NCI-H524 treated with DMSO at 0.1 percent for 48 hours (cell line): ENCODE data around the gene PRELID3B.
"Not testable (repeated sequence)": the region's sequence is repeated elsewhere in the genome, so short reads cannot be mapped to it uniquely, and the experiment has no call there.

Experiments
- DNase-seq: peaks from one replicate; lab custom pipeline; 2025; lab: John Stamatoyannopoulos, UW

Gene PRELID3B

DNA sequence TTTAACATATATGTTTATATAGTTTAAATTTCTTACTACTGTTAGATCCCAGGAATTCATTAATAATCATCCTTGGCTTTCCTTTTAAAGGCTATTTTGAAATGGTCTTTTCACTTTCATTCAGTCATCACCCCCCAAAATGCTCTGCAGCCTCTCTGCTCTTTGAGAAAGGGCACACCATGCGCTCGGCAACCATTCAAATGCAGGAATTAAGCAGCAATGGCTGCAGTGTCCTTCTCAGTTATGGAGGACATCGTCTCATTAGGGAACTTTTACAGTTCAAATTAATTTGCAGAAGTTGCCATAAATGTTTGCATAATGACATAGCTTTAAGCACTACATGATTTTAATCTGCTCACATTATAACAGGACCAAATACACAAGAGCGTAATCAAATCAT, 17.1 kb downstream of the PRELID3B start:
- no peak for DNase-seq

DNA sequence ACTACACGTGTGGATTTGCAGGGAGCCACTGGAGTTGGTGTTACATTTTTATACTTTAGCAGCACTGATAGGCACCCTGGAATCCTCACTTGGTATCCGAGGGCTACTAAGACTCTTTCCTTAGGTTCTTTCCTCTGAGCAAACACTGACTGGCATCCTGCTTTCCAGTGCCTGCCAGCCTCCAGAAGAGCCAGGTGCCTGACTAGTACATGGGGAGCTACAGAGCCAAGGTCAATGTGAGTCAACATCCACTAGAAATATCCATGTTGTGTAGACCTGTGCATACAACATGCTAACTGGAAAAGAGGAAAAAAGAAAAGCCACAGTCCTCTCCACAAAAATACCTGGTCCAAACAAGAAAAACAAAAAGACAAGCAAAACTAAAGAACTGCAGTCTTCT, 17.5 kb downstream of the PRELID3B start:
- no peak for DNase-seq

DNA sequence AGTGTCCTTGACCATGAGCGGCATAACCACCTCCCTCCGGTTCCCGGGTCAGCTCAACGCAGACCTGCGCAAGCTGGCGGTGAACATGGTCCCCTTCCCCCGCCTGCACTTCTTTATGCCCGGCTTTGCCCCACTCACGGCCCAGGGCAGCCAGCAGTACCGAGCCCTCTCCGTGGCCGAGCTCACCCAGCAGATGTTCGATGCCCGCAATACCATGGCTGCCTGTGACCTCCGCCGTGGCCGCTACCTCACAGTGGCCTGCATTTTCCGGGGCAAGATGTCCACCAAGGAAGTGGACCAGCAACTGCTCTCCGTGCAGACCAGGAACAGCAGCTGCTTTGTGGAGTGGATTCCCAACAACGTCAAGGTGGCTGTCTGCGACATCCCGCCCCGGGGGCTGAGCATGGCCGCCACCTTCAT, 18.5 kb downstream of the PRELID3B start:
- no peak for DNase-seq

DNA sequence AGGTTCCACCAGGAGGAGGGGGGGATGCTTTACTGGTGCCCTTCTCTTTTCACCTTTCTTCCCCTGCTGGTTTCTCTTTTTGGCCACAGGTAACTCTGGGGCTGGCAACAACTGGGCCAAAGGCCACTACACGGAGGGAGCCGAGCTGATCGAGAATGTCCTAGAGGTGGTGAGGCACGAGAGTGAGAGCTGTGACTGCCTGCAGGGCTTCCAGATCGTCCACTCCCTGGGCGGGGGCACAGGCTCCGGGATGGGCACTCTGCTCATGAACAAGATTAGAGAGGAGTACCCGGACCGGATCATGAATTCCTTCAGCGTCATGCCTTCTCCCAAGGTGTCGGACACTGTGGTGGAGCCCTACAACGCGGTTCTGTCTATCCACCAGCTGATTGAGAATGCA, 19.0 kb downstream of the PRELID3B start:
- DNase-seq = no peak

DNA sequence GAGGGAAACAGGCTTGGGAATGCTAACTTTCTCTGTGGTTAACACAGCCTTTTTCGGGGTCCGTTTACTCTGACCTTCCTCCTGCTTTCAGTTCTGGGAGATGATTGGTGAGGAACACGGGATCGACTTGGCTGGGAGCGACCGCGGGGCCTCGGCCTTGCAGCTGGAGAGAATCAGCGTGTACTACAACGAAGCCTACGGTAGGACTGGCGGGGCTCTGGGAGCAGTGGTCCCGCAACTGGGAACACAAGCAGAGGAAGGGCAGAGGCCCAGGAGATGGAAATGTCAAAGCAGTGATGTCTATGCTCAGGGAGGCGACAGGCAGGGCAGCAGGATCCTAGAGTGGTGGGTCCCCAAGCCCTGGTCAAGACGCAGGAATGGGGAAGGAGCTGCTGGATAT, 19.8 kb downstream of the PRELID3B start:
- DNase-seq = no peak

DNA sequence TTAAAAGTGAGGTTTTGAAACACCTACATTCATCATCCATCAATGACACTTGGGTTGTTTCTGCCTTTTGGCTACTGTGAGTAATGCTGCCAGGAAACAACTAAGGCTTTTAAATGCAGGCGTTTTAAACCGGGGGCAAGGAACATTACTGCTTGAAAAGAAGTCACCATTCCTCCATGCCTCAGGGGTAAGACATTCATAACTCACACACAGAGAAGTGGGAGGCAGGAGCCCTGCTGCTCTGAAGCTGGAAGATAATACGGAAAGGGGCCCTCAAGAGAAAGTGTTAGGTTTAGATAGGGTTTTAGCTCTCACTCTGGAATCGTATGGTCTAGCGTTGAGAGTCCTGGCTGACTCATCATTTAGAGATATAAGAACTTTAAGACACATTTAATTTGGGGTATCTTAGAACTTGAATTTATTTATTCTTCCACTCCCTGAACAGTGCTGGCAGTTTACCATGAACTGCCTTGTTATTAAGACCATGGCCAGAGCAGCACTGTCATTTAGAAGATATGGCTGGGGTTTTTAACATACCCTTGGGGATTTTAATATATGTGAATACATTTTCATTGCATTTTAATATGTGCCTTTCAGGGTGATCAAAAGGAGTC, 21.5 kb downstream of the PRELID3B start:
- DNase-seq = no peak

DNA sequence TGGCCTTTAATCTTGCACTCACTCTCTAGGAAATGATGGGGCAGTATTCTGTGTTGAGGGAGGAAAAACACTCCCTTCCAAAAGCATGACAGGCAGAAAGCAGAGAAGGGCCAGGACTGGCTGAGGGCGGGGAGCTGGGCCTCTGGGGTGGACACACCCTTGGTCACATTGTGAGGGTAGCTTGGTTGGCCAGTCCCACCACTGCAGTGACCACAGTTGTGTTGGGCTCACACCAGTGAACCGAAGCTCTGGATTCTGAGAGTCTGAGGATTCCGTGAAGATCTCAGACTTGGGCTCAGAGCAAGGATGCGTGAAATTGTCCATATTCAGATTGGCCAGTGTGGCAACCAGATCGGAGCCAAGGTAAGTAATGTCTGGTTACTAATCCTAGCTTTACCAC, 23.4 kb downstream of the PRELID3B start, which contains the start of gene TUBB1:
Gene TUBB1, plus strand, starts transcription at position 213 of the 400 bp plus-strand sequence. Its CDS starts 94 bp downstream, at position 307.
- DNase-seq = no peak

DNA sequence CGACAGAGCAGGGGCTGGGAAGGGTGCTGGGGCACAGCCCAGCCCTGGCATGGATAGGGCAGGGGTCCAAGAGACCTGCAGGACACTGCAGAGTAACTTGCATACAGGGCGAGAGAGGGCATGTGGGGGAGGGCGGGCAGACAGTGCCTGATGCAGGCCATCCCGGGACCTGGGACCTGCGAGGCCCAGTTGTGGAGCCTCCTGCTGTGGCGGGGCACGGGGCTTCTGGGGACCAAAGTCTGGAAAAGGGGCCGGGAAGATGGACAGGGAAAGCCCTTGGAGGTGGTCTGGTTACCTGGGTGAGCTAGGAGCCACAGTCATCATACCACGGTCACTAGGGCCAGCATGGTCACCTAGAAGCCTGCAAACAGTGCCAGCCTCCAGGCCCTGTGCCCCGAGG, 23.8 kb downstream of the PRELID3B start:
- no peak for DNase-seq

DNA sequence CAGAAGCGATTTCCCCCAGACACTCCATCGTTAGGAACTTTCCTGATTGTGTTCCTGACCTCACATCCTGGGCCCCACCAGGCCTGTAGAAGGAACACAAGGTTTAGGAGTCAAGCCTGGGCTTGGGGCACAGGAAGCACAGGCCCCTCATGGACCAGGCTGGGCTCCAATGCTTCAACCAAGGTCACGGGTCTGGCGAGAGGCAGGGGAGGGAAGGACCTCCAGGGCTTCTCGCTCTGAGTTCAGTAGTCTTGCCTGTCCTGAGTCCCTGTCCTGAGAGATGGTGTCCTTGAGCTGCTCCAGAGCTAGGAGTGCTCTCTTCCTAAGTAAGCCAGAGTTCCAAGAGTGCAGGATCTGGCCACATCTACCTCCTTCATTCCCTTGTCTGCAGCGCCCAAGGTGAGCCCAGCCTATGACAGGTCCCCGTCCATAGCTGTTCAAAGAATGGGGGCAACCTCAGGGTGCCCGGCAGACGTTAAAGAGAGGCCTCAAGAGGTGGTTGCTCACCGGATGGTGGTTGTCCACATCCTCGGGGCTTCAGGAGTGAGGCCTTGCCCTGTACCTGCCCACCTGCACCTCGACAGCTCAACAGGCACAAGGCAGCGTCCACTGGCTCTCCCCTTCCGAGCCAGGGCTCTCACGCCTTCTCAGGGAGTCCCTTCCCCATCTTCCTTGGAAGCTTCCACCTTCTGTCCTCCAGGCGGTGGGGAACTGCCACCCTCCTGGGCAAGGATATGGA, 24.9 kb downstream of the PRELID3B start:
- no peak for DNase-seq

DNA sequence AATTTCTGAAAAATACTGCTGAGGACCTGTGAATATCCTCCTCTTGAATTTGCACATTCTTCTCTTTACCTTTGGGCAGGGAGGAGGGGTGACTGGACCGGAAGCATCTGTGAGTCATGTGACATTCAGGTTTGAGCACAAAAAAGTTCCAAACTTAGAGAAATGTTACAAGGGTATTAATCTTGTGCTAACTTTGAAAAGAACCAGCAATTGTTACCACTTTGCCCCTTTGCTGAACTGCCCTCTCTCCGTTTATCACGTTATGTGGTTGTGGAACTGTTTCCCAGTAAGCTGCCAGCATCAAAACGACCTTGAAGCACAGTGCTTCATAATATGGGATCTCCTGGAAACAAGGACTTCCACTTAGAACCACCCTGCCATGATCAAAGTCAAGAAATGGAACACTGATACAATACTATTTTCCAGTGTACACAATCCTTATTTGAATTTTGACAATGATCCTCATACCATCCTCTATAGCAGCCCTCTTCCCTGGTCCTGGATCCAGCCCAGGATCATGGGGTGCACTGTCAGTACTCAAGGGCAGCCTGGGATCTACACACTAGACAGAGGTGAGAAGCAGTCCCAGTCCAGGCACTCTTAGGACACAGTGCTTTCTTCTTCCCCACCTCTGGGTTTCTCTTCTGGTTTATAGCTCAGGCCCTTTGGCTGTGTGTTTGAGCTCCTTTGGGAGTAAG, 25.6 kb downstream of the PRELID3B start:
- no peak for DNase-seq

DNA sequence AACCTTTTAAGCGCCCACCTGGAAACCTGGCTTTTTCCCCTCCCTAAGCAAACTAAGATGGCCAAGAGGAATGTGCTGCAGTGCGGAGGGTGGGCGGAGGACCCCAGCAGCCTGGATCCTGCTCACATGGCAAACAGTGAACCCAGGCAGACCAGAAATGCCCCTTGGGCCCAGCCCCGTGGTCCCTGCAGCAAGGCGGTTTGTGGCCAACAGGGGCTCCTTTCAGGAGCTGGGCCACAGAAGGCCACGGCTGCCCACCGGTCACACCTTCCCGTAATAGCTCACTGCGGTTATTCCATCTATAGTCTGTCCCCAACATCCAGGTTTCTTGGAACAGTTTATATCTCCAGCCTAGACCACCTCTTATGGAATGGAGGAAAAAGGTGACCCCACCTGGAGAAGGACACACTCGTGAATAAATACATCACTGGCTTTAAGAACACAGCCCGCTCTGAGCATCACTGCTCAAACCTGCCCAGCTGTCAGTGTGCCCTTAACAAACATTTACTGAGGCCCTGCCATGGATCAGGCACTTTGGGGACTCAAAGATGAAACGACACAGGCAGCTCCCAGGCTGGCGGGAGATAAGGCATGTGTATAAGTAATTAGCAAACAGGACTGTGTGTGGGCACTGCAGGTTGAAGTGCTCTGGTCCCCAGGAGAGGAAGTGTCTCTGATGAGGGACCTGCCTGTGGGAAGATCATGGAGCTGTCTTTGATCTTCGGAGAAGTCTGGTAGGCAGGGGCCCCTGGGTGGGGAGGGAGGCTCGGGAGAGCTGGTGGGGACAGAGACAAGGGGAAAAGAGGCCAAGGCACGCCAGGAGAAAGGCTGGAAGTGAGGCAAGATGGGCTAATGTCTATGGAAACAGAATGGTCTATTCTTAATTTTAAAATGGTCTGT, 26.5 kb downstream of the PRELID3B start:
- no peak for DNase-seq

DNA sequence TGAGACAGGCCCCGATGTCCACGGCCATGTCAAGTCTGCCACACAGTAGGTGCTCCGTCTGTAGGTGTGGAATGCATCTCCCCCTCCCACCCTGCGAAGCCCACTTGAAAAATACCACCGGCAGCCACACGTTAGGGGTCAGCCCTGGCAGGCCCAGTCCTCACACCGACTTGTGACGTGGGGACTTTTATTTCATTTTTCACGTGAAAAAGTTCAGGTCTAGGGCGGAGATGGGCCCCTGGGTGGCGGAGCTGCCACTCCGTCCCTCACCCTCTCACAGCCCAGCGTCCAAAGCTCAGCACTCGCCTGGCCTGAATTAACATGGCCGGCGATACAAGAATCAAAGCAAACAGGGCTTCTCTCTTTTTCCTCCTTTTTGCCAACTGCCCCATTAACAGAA, 27.2 kb downstream of the PRELID3B start:
- DNase-seq = no peak

DNA sequence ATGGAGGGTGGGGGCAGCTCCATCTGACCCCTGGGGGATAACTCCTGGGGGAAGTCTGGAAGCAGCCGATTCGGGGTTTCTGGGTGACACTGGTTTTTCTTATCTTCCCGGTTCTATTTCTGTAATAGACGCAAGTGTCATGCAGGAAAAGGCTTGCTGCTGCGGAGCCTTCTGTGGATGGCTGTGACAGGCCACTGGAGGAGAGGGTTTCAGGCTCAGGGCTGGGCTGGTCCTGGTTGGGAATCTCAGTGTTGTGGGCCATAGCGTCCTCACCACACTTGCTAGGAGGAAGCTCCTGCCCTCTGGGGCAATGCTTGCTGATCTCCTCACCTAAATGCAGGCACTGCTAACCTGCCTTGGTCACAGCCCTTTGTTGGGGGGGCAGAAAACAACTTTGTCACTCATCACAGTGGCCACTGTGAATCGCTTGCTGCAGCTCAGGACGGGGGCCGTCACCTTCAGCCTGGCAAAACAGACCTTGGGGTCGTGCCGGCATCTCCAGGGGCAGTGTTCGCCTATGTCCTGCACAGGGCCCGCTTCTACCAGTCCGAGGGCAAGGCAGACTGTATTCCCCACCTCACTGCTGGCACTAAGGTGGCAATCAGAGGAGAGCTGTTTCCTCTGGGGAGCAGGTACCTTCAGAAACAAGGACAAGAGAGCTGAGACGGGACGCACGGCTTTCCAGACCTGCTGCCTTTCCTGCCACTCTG, 27.8 kb downstream of the PRELID3B start:
- DNase-seq = no peak

DNA sequence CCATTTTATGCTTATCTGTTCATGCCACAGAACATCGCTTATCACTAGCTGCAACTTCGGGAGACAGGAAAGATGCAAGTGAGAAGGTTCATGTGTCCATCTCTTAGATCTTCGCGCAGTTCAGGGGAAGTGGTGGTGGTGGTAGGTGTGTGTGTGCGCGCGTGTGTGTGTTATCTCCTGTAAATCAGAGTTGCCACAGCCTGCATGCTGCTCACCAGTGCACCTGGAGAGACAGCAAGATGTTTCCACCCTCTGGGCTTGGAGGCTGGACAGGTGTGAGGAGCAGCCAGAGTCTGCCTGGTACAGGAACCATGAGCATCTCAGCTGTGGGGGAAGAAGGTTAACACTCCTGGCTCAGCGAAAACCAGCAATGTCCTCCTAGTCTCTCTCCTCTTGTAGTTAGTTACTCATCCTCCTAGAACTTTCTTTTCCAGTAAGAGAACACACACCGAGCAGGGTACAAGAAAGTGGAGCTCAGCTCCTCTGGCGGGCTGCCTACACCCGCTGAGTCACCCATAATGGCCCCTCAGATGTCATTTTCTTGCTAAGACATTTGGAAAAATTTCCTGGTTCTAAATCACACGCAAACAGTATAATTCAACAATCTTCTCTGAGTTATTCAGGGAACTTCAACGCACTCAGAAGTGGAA, 28.5 kb downstream of the PRELID3B start:
- DNase-seq = no peak

DNA sequence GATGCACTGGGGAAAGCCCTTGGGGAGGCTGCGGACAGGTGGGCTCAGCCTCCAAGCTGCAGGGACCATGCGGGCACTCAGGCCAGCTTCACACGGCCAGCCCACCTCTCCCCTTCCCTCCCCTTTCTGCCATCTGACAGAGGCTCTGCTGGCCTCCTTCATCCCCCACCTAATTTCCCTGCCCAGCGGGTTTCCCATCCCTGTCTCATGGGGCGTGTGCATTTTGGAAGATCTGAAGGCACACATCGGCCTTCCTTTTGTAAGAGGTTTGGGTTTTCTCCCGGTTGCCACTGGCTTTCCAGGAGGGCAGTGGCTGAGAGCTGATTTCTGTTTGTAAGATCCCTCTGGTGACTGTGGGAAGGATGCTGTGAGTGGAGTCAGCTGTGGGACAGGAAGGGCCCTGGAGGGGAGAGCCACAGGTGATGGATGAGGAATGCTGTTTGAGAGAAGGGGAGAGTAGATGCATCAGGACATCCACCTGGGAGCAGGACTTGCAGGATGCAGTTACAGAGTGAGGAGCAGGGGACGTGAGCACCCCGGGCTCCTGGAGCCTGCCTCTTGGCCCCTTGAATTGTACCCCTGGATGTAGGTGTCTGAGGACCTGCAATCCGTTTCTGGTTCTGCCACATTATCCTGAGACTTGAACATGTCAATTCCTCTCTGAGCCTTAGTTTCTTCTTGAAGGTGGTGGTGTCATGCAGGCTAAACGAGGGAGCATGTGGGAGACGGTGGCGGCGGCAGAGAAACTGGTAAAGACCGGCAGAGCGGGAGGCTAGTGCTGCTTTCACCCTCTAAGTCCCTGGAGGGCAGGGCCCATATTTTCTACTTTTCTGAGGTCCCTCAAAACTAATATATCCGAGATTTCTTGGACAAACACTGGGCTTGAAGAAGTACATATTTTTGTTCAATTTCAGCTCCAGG, 29.3 kb downstream of the PRELID3B start:
- no peak for DNase-seq

DNA sequence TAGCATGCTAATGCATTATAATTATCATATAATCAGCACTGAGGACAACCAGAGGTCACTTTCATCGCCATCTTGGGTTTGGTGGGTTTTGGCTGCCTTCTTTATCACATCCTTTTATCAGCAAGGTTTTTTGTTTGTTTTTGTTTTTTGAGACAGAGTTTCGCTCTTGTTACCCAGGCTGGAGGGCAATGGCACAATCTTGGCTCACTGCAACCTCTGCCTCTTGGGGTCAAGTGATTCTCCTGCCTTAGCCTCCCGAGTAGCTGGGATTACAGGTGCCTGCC, 30.8 kb downstream of the PRELID3B start:
- DNase-seq = not testable (repeated sequence)

DNA sequence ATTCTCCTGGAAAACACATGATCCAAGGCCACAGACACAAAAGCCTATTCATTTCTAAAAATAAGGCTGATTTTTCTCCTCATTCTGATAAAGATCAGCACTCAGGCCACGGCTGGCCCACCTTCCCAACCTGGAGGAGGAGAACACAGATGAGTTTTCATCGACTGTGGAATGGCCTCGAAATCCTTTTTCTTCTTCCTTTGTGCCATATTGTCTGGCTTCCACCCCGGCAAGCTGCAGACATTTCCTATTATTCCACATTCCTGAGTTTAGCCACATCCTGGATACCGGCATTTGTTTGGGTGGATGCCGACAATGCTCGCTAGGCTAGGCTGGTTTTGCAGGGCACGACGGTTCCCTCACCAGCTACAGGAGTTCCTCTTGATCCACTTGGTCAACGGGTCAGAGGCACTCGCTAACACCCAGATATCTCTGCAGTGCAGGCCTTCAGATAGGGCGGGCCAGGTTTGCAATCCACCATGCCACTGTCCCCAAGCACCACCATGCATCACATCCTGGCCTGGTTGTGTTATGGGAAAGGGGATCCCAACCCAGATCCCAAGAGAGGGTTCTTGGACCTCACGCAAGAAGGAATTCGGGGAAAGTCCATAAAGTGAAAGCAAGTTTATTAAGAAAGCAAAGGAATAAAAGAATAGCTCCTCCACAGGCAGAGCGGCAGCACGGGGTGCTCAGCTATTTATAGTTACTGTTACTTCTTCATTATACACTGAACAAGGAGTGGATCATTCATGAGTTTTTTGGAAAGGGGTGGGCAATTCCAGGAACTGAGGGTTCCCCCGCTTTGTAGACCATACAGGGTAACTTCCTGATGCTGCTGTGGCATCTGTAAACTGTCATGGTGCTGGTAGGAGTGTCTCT, 31.4 kb downstream of the PRELID3B start:
- no peak for DNase-seq

DNA sequence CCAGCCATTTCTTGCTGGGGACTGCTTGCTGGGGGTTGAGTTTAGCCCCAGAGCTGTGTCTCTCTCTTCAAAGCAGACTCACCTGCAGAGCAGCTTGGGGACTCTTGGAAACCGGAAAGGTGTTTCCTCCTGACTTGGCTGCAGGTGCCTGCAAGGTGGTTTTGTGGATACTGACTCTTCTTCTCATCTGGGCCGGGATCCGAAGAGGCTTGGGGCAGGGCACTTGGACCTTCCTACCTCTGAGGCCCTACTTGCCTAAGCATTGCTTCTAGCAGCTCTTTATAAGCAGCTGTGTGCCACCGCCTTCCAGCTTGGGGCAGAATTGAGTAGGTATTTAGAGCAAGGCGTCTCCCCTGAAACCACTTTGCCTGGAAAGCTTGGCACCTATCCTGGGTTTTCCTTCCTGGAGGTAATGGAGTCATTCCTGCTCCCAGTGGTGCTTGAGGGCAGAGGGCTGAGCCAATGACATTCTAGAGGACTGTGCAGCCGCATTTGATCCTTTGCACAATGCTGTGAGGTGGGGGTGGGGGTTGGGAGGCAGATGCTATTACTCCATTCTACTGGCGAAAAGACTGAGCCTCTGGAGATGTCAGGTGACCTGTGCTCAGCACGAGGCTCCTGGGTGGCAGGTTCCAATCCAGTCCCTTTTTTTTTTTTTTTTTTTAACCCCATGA, 32.1 kb downstream of the PRELID3B start:
- DNase-seq = no peak
